ENCODE measurements around the gene APOD.

The APOD gene

GRCh38 chr3:195584543-195584870 is 767 bp upstream of the APOD start:
- no peak for DNase-seq

GRCh38 chr3:195582947-195583346 is 793 bp downstream of the APOD start:
- peak; percentile 60 for DNase-seq

- no peak for DNase-seq
Measured at GRCh38 chr3:195580744-195581443, 2.8 kb downstream of the APOD start.

GRCh38 chr3:195579281-195579680 is 4.5 kb downstream of the APOD start:
- no peak for DNase-seq

GRCh38 chr3:195578565-195578964 is 5.2 kb downstream of the APOD start:
- no peak for DNase-seq

- no peak for DNase-seq
Measured at GRCh38 chr3:195577645-195578177, 6.0 kb downstream of the APOD start.

- DNase-seq = no peak
Measured at GRCh38 chr3:195574497-195575304, 9.0 kb downstream of the APOD start.

GRCh38 chr3:195573611-195574496 is 9.9 kb downstream of the APOD start:
- no peak for DNase-seq

- DNase-seq = no peak
Measured at GRCh38 chr3:195571361-195571760, 12.4 kb downstream of the APOD start.

GRCh38 chr3:195570912-195571311 is 12.8 kb downstream of the APOD start:
- no peak for DNase-seq

GRCh38 chr3:195570344-195570743 is 13.4 kb downstream of the APOD start:
- DNase-seq = no peak

- DNase-seq = no peak
Measured at GRCh38 chr3:195568630-195569029, 15.1 kb downstream of the APOD start.

- peak; percentile 75 for DNase-seq
Measured at GRCh38 chr3:195566797-195567196, 16.9 kb downstream of the APOD start.

GRCh38 chr3:195565716-195566115 is 18.0 kb downstream of the APOD start:
- no peak for DNase-seq

- DNase-seq = no peak
Measured at GRCh38 chr3:195563317-195563716, 20.4 kb downstream of the APOD start.

- DNase-seq = peak; percentile 61
Measured at GRCh38 chr3:195559723-195560409, 23.9 kb downstream of the APOD start.

- peak; percentile 62 for DNase-seq
Measured at GRCh38 chr3:195558602-195559001, 25.1 kb downstream of the APOD start.

- no peak for DNase-seq
Measured at GRCh38 chr3:195557322-195557721, 26.4 kb downstream of the APOD start.

- DNase-seq = peak; percentile 5
Measured at GRCh38 chr3:195556390-195556789, 27.4 kb downstream of the APOD start.

GRCh38 chr3:195555110-195555509 is 28.6 kb downstream of the APOD start:
- no peak for DNase-seq

GRCh38 chr3:195554458-195554857 is 29.3 kb downstream of the APOD start:
- DNase-seq = no peak

GRCh38 chr3:195553268-195553667 is 30.5 kb downstream of the APOD start:
- peak; percentile 67 for DNase-seq

All from islet precursor cell (in vitro differentiated cells).